Fibroblast of pulmonary artery (primary cell): ENCODE results near the gene TMC1.
A peak's percentile ranks its signal among the peaks of the same experiment; 100 is the strongest.
"Not testable (repeated sequence)": the region's sequence is repeated elsewhere in the genome, so short reads cannot be mapped to it uniquely, and the experiment has no call there.

Experiments
- DNase-seq: peaks from one replicate; pipeline ENCODE4 v3.0.0-alpha.2; 2010; ENCODE audit warnings: low read depth
- H3K4me3 ChIP-seq: replicated peaks from 2 replicates; pipeline ENCODE4 v1.5.1; 2011; ENCODE audit warnings: low read depth, mild to moderate bottlenecking, control low read depth, low read length, moderate library complexity
- TF ChIP-seq, protein P1 (sequence below): IDR thresholded peaks from 2 replicates; pipeline ENCODE4 v1.5.1; 2011; ENCODE audit warnings: mild to moderate bottlenecking, control low read depth, low read length, inconsistent platforms; ENCODE audit errors: missing control alignments

The TMC1 gene

DNA sequence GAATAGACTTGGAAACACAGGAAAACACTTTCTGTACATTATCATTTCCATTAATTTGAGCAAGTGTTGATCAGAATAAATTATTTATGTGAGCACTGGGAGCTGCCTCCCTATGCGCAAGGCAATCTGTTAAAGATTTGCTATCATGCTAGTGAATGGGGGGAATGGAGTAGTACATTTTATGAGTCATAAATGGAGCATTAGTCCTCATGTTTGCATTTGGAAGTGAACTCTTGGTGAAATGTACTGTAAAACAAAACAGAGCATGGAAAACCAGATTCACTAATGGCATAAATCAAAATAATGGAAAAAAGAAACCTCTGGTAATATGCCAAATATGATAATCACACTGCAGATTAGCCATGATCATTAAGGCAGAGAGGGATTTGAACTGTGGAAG, 40.5 kb upstream of the TMC1 start:
- H3K4me3 ChIP-seq, result no peak overlapping the region
- TF ChIP-seq, protein P1, sequence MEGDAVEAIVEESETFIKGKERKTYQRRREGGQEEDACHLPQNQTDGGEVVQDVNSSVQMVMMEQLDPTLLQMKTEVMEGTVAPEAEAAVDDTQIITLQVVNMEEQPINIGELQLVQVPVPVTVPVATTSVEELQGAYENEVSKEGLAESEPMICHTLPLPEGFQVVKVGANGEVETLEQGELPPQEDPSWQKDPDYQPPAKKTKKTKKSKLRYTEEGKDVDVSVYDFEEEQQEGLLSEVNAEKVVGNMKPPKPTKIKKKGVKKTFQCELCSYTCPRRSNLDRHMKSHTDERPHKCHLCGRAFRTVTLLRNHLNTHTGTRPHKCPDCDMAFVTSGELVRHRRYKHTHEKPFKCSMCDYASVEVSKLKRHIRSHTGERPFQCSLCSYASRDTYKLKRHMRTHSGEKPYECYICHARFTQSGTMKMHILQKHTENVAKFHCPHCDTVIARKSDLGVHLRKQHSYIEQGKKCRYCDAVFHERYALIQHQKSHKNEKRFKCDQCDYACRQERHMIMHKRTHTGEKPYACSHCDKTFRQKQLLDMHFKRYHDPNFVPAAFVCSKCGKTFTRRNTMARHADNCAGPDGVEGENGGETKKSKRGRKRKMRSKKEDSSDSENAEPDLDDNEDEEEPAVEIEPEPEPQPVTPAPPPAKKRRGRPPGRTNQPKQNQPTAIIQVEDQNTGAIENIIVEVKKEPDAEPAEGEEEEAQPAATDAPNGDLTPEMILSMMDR, result no peak
- peak; percentile 19 for DNase-seq

DNA sequence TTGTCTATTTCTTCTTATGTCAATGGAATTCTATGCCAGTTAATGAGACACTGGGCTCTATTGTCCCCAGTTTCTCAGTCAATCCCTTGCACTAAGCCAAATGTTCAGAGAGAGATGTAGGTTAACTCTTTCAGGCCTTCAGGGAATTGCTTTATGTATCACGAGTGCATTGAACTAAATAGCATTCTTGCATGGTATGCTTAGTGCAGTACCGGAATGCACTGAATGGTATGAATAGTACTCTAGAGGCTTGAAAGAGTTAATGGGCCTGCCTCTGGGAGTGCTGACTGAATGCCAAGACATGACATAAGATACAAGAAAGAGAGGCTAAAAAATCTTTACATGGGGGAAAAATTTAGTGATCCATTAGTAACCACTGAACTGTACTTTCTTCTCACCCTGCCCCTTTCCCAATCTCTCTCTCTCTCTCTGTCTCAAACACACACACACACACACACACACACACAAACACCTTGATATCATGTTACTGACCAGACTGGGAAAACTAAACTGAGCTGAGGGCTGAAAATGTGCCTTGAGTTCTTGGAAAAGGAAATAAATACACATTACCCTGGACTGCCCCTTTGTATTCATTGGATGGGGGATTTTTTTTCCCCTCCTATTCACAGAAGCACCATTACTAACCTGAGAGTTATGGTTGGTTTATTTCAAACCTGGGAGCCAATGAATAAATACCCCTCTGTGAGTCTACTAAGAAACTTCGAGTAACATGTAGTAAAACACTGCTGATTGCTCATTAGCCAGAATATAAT, 35.4 kb upstream of the TMC1 start:
- TF ChIP-seq, protein P1, result no peak
- no peak overlapping the region for H3K4me3 ChIP-seq
- DNase-seq, result peak; percentile 55

DNA sequence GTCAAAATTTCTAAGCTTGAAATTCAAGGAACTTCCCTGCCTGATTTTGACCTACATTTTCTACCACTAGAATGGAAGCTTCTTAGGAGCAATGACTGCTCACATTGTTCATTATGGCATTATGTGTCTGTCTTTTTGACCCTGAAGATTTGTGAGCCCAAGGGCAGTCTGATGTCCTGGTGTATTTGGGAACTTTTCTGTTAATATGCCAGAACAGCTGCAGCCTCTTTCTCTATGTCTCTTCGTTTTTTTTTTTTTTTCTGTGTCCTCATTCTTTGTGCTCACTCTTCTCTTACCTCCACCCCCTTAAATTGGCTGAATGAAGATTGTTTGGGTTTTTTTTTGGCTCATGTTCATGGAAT, 34.8 kb upstream of the TMC1 start:
- H3K4me3 ChIP-seq, result no peak overlapping the region
- TF ChIP-seq, protein P1, result no peak
- no peak for DNase-seq

DNA sequence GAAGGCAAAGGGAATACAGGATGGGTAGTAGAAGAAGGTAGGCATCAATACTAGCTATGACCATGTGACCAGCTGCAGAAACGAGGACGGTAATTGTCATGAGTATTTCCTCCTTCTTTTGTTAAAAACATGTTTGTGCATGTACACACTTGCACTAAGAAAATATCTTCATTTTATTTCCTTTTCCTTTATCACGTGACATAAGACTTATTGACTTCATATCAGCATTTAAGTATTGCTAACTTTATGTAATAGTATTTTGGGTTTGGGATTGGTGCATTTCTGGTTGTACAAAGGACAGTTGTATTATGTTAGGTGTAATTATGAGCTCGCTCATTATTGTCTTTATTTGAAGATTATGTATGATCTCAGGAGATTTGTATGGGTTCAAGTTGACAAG, 33.7 kb upstream of the TMC1 start:
- H3K4me3 ChIP-seq, DNase-seq: not testable (repeated sequence)

DNA sequence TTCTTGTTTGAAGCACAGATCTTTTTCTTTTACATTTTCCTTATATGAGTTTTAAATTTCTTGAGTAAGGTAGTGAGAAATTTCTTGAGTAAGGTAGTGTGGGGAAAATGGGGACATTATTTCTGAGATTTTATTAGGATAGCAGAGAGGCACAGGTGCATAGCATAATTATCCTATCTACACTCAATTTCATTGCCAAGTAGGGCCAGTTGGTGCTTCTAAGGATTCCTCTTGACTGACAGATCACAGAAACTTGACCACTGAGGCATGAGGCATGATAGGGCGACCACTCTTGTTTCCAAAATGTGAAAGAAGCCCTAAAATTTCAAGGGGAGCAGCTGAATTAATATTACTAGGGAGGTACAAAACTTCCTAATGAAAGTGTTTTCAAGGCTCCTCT, 31.4 kb upstream of the TMC1 start:
- DNase-seq, result no peak
- TF ChIP-seq, protein P1, result no peak
- no peak overlapping the region for H3K4me3 ChIP-seq

DNA sequence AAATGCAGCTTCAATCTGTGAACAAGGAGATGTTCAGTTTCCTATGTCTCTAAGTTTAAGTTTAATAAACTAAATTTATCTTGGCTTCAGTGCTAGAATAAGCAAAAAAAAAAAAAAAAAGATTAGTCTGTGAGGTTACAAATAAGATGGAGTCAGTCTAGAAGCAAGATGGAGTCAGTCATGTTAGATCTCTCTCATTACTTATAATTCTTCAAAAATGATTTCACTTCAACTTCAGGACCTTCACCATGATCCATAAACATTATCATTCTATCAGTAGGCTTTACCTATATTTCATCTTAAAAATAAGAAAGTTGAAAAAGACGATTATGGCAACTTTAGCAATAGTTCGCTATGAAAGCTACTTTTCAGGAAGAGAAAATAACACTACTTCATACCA, 30.2 kb upstream of the TMC1 start:
- no peak overlapping the region for H3K4me3 ChIP-seq
- TF ChIP-seq, protein P1, result no peak
- DNase-seq, result no peak

DNA sequence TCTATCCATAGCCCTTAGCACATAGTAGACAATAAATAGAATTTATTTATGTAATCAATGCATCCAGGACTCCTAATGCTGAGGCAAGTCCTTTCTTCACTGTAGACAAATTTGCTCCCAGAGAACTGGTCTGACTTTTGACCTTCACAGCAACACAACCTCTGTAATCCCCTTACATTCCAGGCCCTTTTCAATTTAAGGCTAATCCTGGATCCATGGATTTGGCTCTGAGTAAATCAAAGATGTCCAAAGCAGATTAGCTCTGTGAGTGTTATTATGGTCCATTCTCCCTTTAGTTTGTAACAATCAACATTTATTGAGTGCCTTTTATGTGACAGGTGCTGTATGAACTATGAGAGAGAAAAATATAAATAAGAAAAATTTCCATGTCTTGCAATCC, 27.4 kb upstream of the TMC1 start:
- no peak for DNase-seq
- no peak overlapping the region for H3K4me3 ChIP-seq
- TF ChIP-seq, protein P1, result no peak
